HepG2 (cell line): Measurements from ENCODE around the gene MCC. TPM values are rescaled to one million over a fixed set of nuclear protein-coding genes. Genes with fewer than 3 reads are reported as not detected.

Source experiments
- HNRNPH1 ChIP-seq: fragments of 200-400 bp; formaldehyde crosslinking; optimal IDR thresholded peaks from 2 replicates; pipeline ENCODE3; 2017; ENCODE audit warnings: mild to moderate bottlenecking, low read depth, low read length
- IKZF1 ChIP-seq: fragments of 450-650 bp; IDR thresholded peaks from 2 replicates; pipeline ENCODE4 v1.7.1; 2016
- PRMT3 ChIP-seq: sonication (generic); formaldehyde crosslinking; IDR thresholded peaks from 2 replicates; pipeline ENCODE4 v1.8.1; 2022; ENCODE audit warnings: low read depth, mild to moderate bottlenecking, moderate library complexity, missing genetic modification reagents, borderline replicate concordance
- ZNF142 ChIP-seq: sonication (generic); formaldehyde crosslinking; IDR thresholded peaks from 2 replicates; pipeline ENCODE4 v1.4.0; 2020; ENCODE audit warnings: missing genetic modification reagents
- polyA plus RNA-seq, 8 experiments: library from polyadenylated mRNA; depleted of rRNA in 3 of 8; stranded (reverse) in 7 of 8; unstranded in 1 of 8; fragments of >200 nt; fragmentation: Illumina TruSeq in 4 of 8; extraction: Trizol in 4 of 8; gene quantifications; 2 replicates each; pipeline versions ENCODE4 v1.2.1 to v1.2.3, GENCODE V29; 2011 to 2016; ENCODE audit warnings: low read depth in 4 of 8, missing spikeins in 1 of 8, mixed read lengths in 1 of 8; ENCODE audit not compliant: insufficient read depth in 1 of 8
- total RNA-seq, 5 experiments: library from RNA; depleted of rRNA; stranded (reverse); fragments of >200 nt; fragmentation: Illumina TruSeq; extraction: Trizol; gene quantifications; 2 replicates each; pipeline ENCODE4 v1.2.3, GENCODE V29; 2016; ENCODE audit warnings: low read depth in 1 of 5
- TF ChIP-seq, protein P1 (sequence below): sonication (generic); formaldehyde crosslinking; IDR thresholded peaks from 2 replicates; pipeline ENCODE4 v1.4.0; 2020; ENCODE audit warnings: missing genetic modification reagents
- TF ChIP-seq, protein P2 (sequence below): sonication (generic); formaldehyde crosslinking; IDR thresholded peaks from 2 replicates; pipeline ENCODE4 v1.8.0; 2022; ENCODE audit warnings: mild to moderate bottlenecking, missing genetic modification reagents; ENCODE audit not compliant: insufficient replicate concordance
- TF ChIP-seq, protein P3 (sequence below): fragments of 450-650 bp; IDR thresholded peaks from 2 replicates; pipeline ENCODE4 v1.6.1; 2017; ENCODE audit warnings: mild to moderate bottlenecking
- TF ChIP-seq, protein P4 (sequence below): sonication (generic); formaldehyde crosslinking; IDR thresholded peaks from 2 replicates; pipeline ENCODE4 v1.5.0; 2020; ENCODE audit warnings: mild to moderate bottlenecking, missing genetic modification reagents

MCC gene
- total and polyA plus RNA-seq, 2 of the 13 experiments (the other 11 are each of a cell fraction or from before 2014, with no cell fraction given): 0.55 to 2.4 TPM

GRCh38 chr5:113217619-113218184 is 270.6 kb downstream of the MCC start (continued):
- TF ChIP-seq ZNF142 (CRISPR knock-in tag) (no peak), PRMT3 (CRISPR knock-in tag) (no peak), HNRNPH1 (no peak), IKZF1 (no peak)
- TF ChIP-seq, protein P1, sequence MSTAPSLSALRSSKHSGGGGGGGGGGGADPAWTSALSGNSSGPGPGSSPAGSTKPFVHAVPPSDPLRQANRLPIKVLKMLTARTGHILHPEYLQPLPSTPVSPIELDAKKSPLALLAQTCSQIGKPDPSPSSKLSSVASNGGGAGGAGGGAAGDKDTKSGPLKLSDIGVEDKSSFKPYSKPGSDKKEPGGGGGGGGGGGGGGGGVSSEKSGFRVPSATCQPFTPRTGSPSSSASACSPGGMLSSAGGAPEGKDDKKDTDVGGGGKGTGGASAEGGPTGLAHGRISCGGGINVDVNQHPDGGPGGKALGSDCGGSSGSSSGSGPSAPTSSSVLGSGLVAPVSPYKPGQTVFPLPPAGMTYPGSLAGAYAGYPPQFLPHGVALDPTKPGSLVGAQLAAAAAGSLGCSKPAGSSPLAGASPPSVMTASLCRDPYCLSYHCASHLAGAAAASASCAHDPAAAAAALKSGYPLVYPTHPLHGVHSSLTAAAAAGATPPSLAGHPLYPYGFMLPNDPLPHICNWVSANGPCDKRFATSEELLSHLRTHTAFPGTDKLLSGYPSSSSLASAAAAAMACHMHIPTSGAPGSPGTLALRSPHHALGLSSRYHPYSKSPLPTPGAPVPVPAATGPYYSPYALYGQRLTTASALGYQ (CRISPR knock-in tag): no peak
- TF ChIP-seq, protein P2, sequence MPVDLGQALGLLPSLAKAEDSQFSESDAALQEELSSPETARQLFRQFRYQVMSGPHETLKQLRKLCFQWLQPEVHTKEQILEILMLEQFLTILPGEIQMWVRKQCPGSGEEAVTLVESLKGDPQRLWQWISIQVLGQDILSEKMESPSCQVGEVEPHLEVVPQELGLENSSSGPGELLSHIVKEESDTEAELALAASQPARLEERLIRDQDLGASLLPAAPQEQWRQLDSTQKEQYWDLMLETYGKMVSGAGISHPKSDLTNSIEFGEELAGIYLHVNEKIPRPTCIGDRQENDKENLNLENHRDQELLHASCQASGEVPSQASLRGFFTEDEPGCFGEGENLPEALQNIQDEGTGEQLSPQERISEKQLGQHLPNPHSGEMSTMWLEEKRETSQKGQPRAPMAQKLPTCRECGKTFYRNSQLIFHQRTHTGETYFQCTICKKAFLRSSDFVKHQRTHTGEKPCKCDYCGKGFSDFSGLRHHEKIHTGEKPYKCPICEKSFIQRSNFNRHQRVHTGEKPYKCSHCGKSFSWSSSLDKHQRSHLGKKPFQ: no peak
- TF ChIP-seq, protein P3, sequence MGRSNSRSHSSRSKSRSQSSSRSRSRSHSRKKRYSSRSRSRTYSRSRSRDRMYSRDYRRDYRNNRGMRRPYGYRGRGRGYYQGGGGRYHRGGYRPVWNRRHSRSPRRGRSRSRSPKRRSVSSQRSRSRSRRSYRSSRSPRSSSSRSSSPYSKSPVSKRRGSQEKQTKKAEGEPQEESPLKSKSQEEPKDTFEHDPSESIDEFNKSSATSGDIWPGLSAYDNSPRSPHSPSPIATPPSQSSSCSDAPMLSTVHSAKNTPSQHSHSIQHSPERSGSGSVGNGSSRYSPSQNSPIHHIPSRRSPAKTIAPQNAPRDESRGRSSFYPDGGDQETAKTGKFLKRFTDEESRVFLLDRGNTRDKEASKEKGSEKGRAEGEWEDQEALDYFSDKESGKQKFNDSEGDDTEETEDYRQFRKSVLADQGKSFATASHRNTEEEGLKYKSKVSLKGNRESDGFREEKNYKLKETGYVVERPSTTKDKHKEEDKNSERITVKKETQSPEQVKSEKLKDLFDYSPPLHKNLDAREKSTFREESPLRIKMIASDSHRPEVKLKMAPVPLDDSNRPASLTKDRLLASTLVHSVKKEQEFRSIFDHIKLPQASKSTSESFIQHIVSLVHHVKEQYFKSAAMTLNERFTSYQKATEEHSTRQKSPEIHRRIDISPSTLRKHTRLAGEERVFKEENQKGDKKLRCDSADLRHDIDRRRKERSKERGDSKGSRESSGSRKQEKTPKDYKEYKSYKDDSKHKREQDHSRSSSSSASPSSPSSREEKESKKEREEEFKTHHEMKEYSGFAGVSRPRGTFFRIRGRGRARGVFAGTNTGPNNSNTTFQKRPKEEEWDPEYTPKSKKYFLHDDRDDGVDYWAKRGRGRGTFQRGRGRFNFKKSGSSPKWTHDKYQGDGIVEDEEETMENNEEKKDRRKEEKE: no peak
- TF ChIP-seq, protein P4, sequence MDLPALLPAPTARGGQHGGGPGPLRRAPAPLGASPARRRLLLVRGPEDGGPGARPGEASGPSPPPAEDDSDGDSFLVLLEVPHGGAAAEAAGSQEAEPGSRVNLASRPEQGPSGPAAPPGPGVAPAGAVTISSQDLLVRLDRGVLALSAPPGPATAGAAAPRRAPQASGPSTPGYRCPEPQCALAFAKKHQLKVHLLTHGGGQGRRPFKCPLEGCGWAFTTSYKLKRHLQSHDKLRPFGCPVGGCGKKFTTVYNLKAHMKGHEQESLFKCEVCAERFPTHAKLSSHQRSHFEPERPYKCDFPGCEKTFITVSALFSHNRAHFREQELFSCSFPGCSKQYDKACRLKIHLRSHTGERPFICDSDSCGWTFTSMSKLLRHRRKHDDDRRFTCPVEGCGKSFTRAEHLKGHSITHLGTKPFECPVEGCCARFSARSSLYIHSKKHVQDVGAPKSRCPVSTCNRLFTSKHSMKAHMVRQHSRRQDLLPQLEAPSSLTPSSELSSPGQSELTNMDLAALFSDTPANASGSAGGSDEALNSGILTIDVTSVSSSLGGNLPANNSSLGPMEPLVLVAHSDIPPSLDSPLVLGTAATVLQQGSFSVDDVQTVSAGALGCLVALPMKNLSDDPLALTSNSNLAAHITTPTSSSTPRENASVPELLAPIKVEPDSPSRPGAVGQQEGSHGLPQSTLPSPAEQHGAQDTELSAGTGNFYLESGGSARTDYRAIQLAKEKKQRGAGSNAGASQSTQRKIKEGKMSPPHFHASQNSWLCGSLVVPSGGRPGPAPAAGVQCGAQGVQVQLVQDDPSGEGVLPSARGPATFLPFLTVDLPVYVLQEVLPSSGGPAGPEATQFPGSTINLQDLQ (CRISPR knock-in tag): no peak
